Vagina (tissue), 2 donors: Measurements from ENCODE around the gene ZNF30. TPM values are rescaled to one million over a fixed set of nuclear protein-coding genes. Genes with fewer than 3 reads are reported as not detected.

Source experiments
- DNase-seq, 2 donors: peaks; one replicate each; pipeline ENCODE4 v3.0.0-alpha.2; 2017; ENCODE audit errors: extremely low spot score in 2 of 2
- H3K27ac ChIP-seq: fragments of 200-600 bp; sonication (generic); one replicate; pipeline ENCODE4 v1.5.1; 2019
- H3K27me3 ChIP-seq: fragments of 200-600 bp; sonication (generic); one replicate; pipeline ENCODE4 v1.5.1; 2019
- H3K36me3 ChIP-seq, 2 donors: fragments of 200-600 bp; sonication (generic); one replicate each; pipeline ENCODE4 v1.5.1; 2017 to 2019
- H3K4me1 ChIP-seq: fragments of 200-600 bp; sonication (generic); one replicate; pipeline ENCODE4 v1.5.1; 2019
- H3K4me3 ChIP-seq, 2 donors: fragments of 200-600 bp; sonication (generic); 1 replicate in 1 of 2; 2 replicates in 1 of 2; pipeline ENCODE4 v1.5.1; 2016 to 2019
- H3K9me3 ChIP-seq: fragments of 200-600 bp; sonication (generic); one replicate; pipeline ENCODE4 v1.5.1; 2019
- CTCF ChIP-seq, 3 experiments: fragments of 450-650 bp in 2 of 3; fragments of 200-600 bp in 1 of 3; sonication (generic) in 1 of 3; IDR thresholded peaks; one replicate each; pipeline ENCODE4 v1.5.1; 2017 to 2019; ENCODE audit warnings: antibody characterized with exemption in 3 of 3, mild to moderate bottlenecking in 2 of 3, moderate library complexity in 2 of 3
- POLR2A ChIP-seq, 2 donors: fragments of 450-650 bp; IDR thresholded peaks; one replicate each; pipeline ENCODE4 v1.6.1; 2017; ENCODE audit warnings: antibody characterized with exemption in 2 of 2, mild to moderate bottlenecking in 2 of 2, moderate library complexity in 2 of 2
- POLR2AphosphoS5 ChIP-seq, 2 donors: sonication (generic); formaldehyde crosslinking; IDR thresholded peaks; one replicate each; pipeline ENCODE4 v1.9.0; 2017; ENCODE audit warnings: antibody characterized with exemption in 2 of 2, mild to moderate bottlenecking in 2 of 2, low read depth in 1 of 2; ENCODE audit not compliant: insufficient read depth in 1 of 2
- intact Hi-C: fragments of 100-400 bp; cut with DNase I; formaldehyde crosslinking; loops from one replicate; pipeline ENCODE4 v1.15.1; 2023
- total RNA-seq: library from RNA; depleted of rRNA; stranded (reverse); fragments of >200 nt; gene quantifications from one replicate; pipeline ENCODE4 v1.2.3, GENCODE V29; 2016

The ZNF30 gene
- total RNA-seq, 1 donor from 2014 or later = 2.5 TPM

GRCh38 chr19:34972163-34972705, 45.5 kb downstream of the ZNF30 start:
- Histone ChIP-seq H3K4me3 (no peak overlapping the region), H3K27me3 (no peaks in the 10 kb centered on the region), H3K36me3 (no peaks in the 10 kb centered on the region), H3K27ac (no peak overlapping the region), H3K9me3 (no peaks in the 10 kb centered on the region), H3K4me1 (no peaks in the 10 kb centered on the region)
- DNase-seq = no peak
- intact Hi-C loops = loop anchor here (2.0 kb wide), 1 partner anchor 41 kb away; no protein-coding TSS in a partner anchor
- TF ChIP-seq POLR2A (IDR thresholded peaks at IDR 0.05) (no peak), POLR2AphosphoS5 (IDR thresholded peaks at IDR 0.05; ENCODE audit: insufficient read depth in 1 of 2, low read depth in 1 of 2) (no peak), CTCF (IDR thresholded peaks at IDR 0.05) (no peak)

GRCh38 chr19:34974646-34975045, 47.9 kb downstream of the ZNF30 start:
- Histone ChIP-seq H3K9me3 (no peaks in the 10 kb centered on the region), H3K4me1 (no peaks in the 10 kb centered on the region), H3K36me3 (no peaks in the 10 kb centered on the region), H3K4me3 (no peak overlapping the region), H3K27me3 (no peaks in the 10 kb centered on the region), H3K27ac (no peak overlapping the region)
- no peak for DNase-seq
- intact Hi-C loops = no loop called here
- TF ChIP-seq CTCF (IDR thresholded peaks at IDR 0.05) = no peak
- TF ChIP-seq POLR2AphosphoS5 (IDR thresholded peaks at IDR 0.05; ENCODE audit: insufficient read depth in 1 of 2, low read depth in 1 of 2) = no peak
- no peak for TF ChIP-seq POLR2A (IDR thresholded peaks at IDR 0.05)

- intact Hi-C loops = no loop called here
- no peaks in the 10 kb centered on the region for H3K27me3 ChIP-seq
These were observed 48.4 kb downstream of the ZNF30 start for GRCh38 chr19:34975056-34975455.

GRCh38 chr19:34976611-34977010, 49.9 kb downstream of the ZNF30 start:
- intact Hi-C loops = no loop called here
- no peak for TF ChIP-seq POLR2AphosphoS5 (IDR thresholded peaks at IDR 0.05; ENCODE audit: insufficient read depth in 1 of 2, low read depth in 1 of 2)
- no peak for TF ChIP-seq CTCF (IDR thresholded peaks at IDR 0.05)
- TF ChIP-seq POLR2A (IDR thresholded peaks at IDR 0.05) = no peak

More at GRCh38 chr19:34975056-34975455, 48.4 kb downstream of the ZNF30 start:
- TF ChIP-seq POLR2A (IDR thresholded peaks at IDR 0.05) = no peak
- no peaks in the 10 kb centered on the region for H3K4me1 ChIP-seq
- DNase-seq = no peak
- H3K36me3 ChIP-seq = no peaks in the 10 kb centered on the region
- no peak overlapping the region for H3K4me3 ChIP-seq
- no peaks in the 10 kb centered on the region for H3K9me3 ChIP-seq
- H3K27ac ChIP-seq = no peak overlapping the region

GRCh38 chr19:34979819-34980640, 53.3 kb downstream of the ZNF30 start:
- TF ChIP-seq CTCF (IDR thresholded peaks at IDR 0.05) (no peak), POLR2A (IDR thresholded peaks at IDR 0.05) (no peak), POLR2AphosphoS5 (IDR thresholded peaks at IDR 0.05; ENCODE audit: insufficient read depth in 1 of 2, low read depth in 1 of 2) (no peak)
- Histone ChIP-seq H3K27me3 (no peaks in the 10 kb centered on the region), H3K36me3 (no peaks in the 10 kb centered on the region), H3K4me3 (no peak overlapping the region), H3K9me3 (no peaks in the 10 kb centered on the region), H3K4me1 (peaks cover 1% of the 10 kb centered on the region), H3K27ac (no peak overlapping the region)
- intact Hi-C loops = no loop called here
- no peak for DNase-seq

More at GRCh38 chr19:34976611-34977010, 49.9 kb downstream of the ZNF30 start:
- no peaks in the 10 kb centered on the region for H3K36me3 ChIP-seq
- no peaks in the 10 kb centered on the region for H3K27me3 ChIP-seq
- no peaks in the 10 kb centered on the region for H3K9me3 ChIP-seq
- DNase-seq = no peak
- H3K4me3 ChIP-seq = no peak overlapping the region
- H3K4me1 ChIP-seq = no peaks in the 10 kb centered on the region
- no peak overlapping the region for H3K27ac ChIP-seq
